Peyer's patch (tissue), 4 donors: ENCODE data around the gene TTC28.

Source experiments
- POLR2A ChIP-seq, 2 donors: fragments of 450-650 bp; IDR thresholded peaks; one replicate each; pipeline ENCODE4 v1.5.1; 2017; ENCODE audit warnings: antibody characterized with exemption in 2 of 2, mild to moderate bottlenecking in 2 of 2, moderate library complexity in 2 of 2
- TF ChIP-seq, protein P1 (sequence below), 6 experiments: fragments of 450-650 bp in 4 of 6; fragments of 200-600 bp in 2 of 6; sonication (generic) in 1 of 6; IDR thresholded peaks; one replicate each; pipeline ENCODE4 v1.5.1; 2017 to 2019; ENCODE audit warnings: antibody characterized with exemption in 6 of 6, mild to moderate bottlenecking in 3 of 6, moderate library complexity in 1 of 6

DNA sequence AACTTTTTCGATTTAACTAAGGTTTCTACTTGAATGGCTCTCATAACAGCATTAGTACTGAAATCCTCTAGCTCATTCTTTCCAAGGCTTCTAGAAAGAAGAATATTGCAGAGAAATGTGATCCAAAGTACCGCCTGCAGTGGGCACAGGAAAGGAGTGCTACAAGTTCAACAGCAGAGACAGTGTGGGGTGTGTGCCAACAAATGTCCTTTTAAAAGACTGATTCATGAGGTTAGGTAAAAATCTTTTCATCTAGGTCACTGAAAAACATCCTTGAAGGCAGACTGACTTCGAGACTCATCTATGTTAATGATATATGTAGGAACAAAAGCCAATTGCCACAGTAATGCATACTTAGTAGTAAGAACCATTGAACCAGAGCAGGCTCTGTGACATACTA is 411.5 kb downstream of the TTC28 start:
- TF ChIP-seq, protein P1, sequence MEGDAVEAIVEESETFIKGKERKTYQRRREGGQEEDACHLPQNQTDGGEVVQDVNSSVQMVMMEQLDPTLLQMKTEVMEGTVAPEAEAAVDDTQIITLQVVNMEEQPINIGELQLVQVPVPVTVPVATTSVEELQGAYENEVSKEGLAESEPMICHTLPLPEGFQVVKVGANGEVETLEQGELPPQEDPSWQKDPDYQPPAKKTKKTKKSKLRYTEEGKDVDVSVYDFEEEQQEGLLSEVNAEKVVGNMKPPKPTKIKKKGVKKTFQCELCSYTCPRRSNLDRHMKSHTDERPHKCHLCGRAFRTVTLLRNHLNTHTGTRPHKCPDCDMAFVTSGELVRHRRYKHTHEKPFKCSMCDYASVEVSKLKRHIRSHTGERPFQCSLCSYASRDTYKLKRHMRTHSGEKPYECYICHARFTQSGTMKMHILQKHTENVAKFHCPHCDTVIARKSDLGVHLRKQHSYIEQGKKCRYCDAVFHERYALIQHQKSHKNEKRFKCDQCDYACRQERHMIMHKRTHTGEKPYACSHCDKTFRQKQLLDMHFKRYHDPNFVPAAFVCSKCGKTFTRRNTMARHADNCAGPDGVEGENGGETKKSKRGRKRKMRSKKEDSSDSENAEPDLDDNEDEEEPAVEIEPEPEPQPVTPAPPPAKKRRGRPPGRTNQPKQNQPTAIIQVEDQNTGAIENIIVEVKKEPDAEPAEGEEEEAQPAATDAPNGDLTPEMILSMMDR (IDR thresholded peaks at IDR 0.05), result no peak
- no peak for TF ChIP-seq POLR2A (IDR thresholded peaks at IDR 0.05)
